NCI-H128 (cell line): ENCODE measurements around the gene ADNP.

Experiments used
- DNase-seq: peaks from one replicate; lab custom pipeline; 2025; ENCODE audit not compliant: unreplicated experiment; lab: John Stamatoyannopoulos, UW

The ADNP gene

GRCh38 chr20:50874111-50874757 is 57.0 kb downstream of the ADNP start:
- no peak for DNase-seq

GRCh38 chr20:50873585-50873984 is 57.7 kb downstream of the ADNP start:
- no peak for DNase-seq

- no peak for DNase-seq
Measured at GRCh38 chr20:50872560-50873425, 58.4 kb downstream of the ADNP start.

GRCh38 chr20:50870561-50871161 is 60.6 kb downstream of the ADNP start:
- DNase-seq = no peak

- DNase-seq = no peak
Measured at GRCh38 chr20:50868509-50869495, 62.4 kb downstream of the ADNP start.

GRCh38 chr20:50867805-50868204 is 63.4 kb downstream of the ADNP start:
- no peak for DNase-seq

- no peak for DNase-seq
Measured at GRCh38 chr20:50866831-50867230, 64.4 kb downstream of the ADNP start.

- DNase-seq = no peak
Measured at GRCh38 chr20:50866036-50866685, 65.1 kb downstream of the ADNP start.

GRCh38 chr20:50865591-50865990 is 65.6 kb downstream of the ADNP start:
- DNase-seq = no peak

GRCh38 chr20:50865114-50865513 is 66.1 kb downstream of the ADNP start:
- DNase-seq = no peak

- DNase-seq = no peak
Measured at GRCh38 chr20:50862546-50862945, 68.7 kb downstream of the ADNP start.

- DNase-seq = no peak
Measured at GRCh38 chr20:50861012-50861411, 70.2 kb downstream of the ADNP start.

- DNase-seq = no peak
Measured at GRCh38 chr20:50859161-50859560, 72.1 kb downstream of the ADNP start.

GRCh38 chr20:50858525-50858924 is 72.7 kb downstream of the ADNP start:
- DNase-seq = no peak

- DNase-seq = no peak
Measured at GRCh38 chr20:50857348-50857747, 73.9 kb downstream of the ADNP start.

GRCh38 chr20:50856475-50857041 is 74.7 kb downstream of the ADNP start:
- DNase-seq = no peak

- no peak for DNase-seq
Measured at GRCh38 chr20:50855498-50856474, 75.5 kb downstream of the ADNP start.

- no peak for DNase-seq
Measured at GRCh38 chr20:50854506-50855249, 76.6 kb downstream of the ADNP start.
